Endothelial cell (in vitro differentiated cells): ENCODE measurements around the gene HIPK1. TPM values are rescaled to one million over a fixed set of nuclear protein-coding genes. Genes with fewer than 3 reads are reported as not detected.

Source experiments
- DNase-seq: peaks from one replicate; pipeline ENCODE4 v3.0.0; 2021; ENCODE audit warnings: low spot score
- H3K27ac Mint-ChIP-seq: one replicate; pipeline ENCODE4 v1.8.0; 2021; ENCODE audit warnings: mixed read lengths, inconsistent platforms; ENCODE audit not compliant: unreplicated experiment
- H3K27me3 Mint-ChIP-seq: one replicate; pipeline ENCODE4 v1.8.0; 2021; ENCODE audit warnings: mild to moderate bottlenecking, moderate library complexity, mixed read lengths, inconsistent platforms; ENCODE audit not compliant: unreplicated experiment
- H3K36me3 Mint-ChIP-seq: one replicate; pipeline ENCODE4 v1.8.0; 2021; ENCODE audit warnings: mild to moderate bottlenecking, low read depth, mixed read lengths, inconsistent platforms; ENCODE audit not compliant: unreplicated experiment
- H3K4me1 Mint-ChIP-seq: one replicate; pipeline ENCODE4 v1.8.0; 2021; ENCODE audit warnings: mild to moderate bottlenecking, mixed read lengths, inconsistent platforms; ENCODE audit not compliant: unreplicated experiment
- H3K4me3 Mint-ChIP-seq: one replicate; pipeline ENCODE4 v1.8.0; 2021; ENCODE audit warnings: mild to moderate bottlenecking, mixed read lengths, inconsistent platforms; ENCODE audit not compliant: unreplicated experiment
- H3K9me3 Mint-ChIP-seq: one replicate; pipeline ENCODE4 v1.8.0; 2021; ENCODE audit warnings: mixed read lengths, inconsistent platforms; ENCODE audit not compliant: unreplicated experiment
- CTCF ChIP-seq: fragments of 200-600 bp; sonication (generic); IDR thresholded peaks from one replicate; pipeline ENCODE4 v1.5.0; 2021; ENCODE audit warnings: antibody characterized with exemption; ENCODE audit not compliant: unreplicated experiment
- total RNA-seq: library from RNA; stranded (reverse); fragmentation: NEBNext Ultra II Directional; extraction: Animal tissue kit (Norgen Biotek cat#: 25700); gene quantifications from one replicate; pipeline ENCODE4 v1.2.1, GENCODE V29; 2021; ENCODE audit not compliant: unreplicated experiment

Gene HIPK1
- total RNA-seq, 1 donor from 2014 or later, result 56.6 TPM

- Mint-ChIP-seq H3K4me3 (no peak overlapping the region), H3K27me3 (no peaks in the 10 kb centered on the region), H3K27ac (no peak overlapping the region), H3K4me1 (peaks cover under 1% of the 10 kb centered on the region), H3K36me3 (peaks cover 7% of the 10 kb centered on the region), H3K9me3 (no peaks in the 10 kb centered on the region)
- no peak for DNase-seq
- TF ChIP-seq CTCF, result no peak
These were observed 33.2 kb upstream of the HIPK1 start for GRCh38 chr1:113895961-113896360.

- Mint-ChIP-seq H3K9me3 (no peaks in the 10 kb centered on the region), H3K27ac (no peak overlapping the region), H3K4me1 (peaks cover 6% of the 10 kb centered on the region), H3K4me3 (no peak overlapping the region), H3K36me3 (peaks cover 9% of the 10 kb centered on the region), H3K27me3 (no peaks in the 10 kb centered on the region)
- no peak for TF ChIP-seq CTCF
- no peak for DNase-seq
These were observed 30.8 kb upstream of the HIPK1 start for GRCh38 chr1:113898241-113898814.

GRCh38 chr1:113899111-113899510 is 30.0 kb upstream of the HIPK1 start:
- Mint-ChIP-seq H3K36me3 (peaks cover 9% of the 10 kb centered on the region), H3K27ac (no peak overlapping the region), H3K27me3 (no peaks in the 10 kb centered on the region), H3K4me1 (peaks cover 11% of the 10 kb centered on the region), H3K9me3 (no peaks in the 10 kb centered on the region), H3K4me3 (no peak overlapping the region)
- no peak for DNase-seq
- no peak for TF ChIP-seq CTCF

GRCh38 chr1:113901191-113901590 is 27.9 kb upstream of the HIPK1 start:
- Mint-ChIP-seq H3K27ac (no peak overlapping the region), H3K4me3 (no peak overlapping the region), H3K9me3 (no peaks in the 10 kb centered on the region), H3K4me1 (peaks cover 23% of the 10 kb centered on the region), H3K27me3 (peaks cover 12% of the 10 kb centered on the region), H3K36me3 (peaks cover 11% of the 10 kb centered on the region)
- DNase-seq, result no peak
- no peak for TF ChIP-seq CTCF

GRCh38 chr1:113903501-113904292 is 25.4 kb upstream of the HIPK1 start:
- H3K27me3 Mint-ChIP-seq, result peaks cover 12% of the 10 kb centered on the region
- H3K4me1 Mint-ChIP-seq, result peaks cover 23% of the 10 kb centered on the region
- no peaks in the 10 kb centered on the region for H3K9me3 Mint-ChIP-seq
- peaks cover 19% of the 10 kb centered on the region for H3K36me3 Mint-ChIP-seq
- peak overlapping the region; percentile 98 for H3K4me3 Mint-ChIP-seq
- TF ChIP-seq CTCF, result no peak
- peak overlapping the region; percentile 88 for H3K27ac Mint-ChIP-seq
- DNase-seq, result no peak
